ENCODE measurements around the gene UQCR10. TPM values are rescaled to one million over a fixed set of nuclear protein-coding genes. Genes with fewer than 3 reads are reported as not detected.
A peak's percentile ranks its signal among the peaks of the same experiment; 100 is the strongest.

UQCR10 gene
- total and polyA plus RNA-seq, 2 of the 4 experiments (the other 2 are of a cell fraction), result 103 to 260 TPM

DNA sequence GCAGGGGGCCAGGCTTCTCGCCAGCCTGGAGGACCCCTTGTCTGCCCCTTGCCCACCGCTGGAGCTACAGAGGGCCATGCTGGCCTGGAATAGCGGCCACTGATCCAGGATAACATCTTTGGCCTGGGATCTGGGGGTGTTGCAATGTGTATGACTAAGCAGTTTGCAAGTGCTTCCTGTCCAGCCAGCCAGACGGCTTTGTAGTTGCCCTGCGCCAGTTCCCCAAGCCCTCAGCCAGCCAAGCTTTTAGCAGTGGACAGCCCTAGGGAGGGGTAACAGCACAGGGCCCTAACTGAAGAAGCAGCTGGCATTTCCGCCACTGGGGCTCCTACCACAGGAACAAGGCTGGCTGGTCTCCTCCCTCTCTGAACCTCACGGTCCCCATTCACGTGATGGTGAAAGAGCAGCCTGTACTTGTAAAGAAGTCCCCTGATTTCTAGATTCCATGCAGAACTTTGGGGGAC, 32.1 kb downstream of the UQCR10 start:
- H4K8ac ChIP-seq (ENCODE audit: low read depth in 2 of 2, low read length in 2 of 2), result peak overlapping the region; percentile 63 to 91
- no peaks in the 10 kb centered on the region for H4K20me1 ChIP-seq (ENCODE audit: insufficient read depth, low read length)
- no peak overlapping the region for H3K4me3 ChIP-seq (ENCODE audit: insufficient read depth, low read depth, low read length)
- dilution Hi-C loops (cut with HindIII; ENCODE audit: low sequenced_read_pairs, unreplicated experiment), result no loop called here
- peak overlapping the region; percentile 19 for H3K23ac ChIP-seq (ENCODE audit: low read depth, low read length)
- H3K18ac ChIP-seq (ENCODE audit: low read depth, low read length), result peak overlapping the region; percentile 89
- H2AFZ ChIP-seq (replicated peaks; ENCODE audit: low read length, poor library complexity), result peak overlapping the region; percentile 64
- 53% methylated on average over 5 of the region's 8 CpGs; no CpG with 5 or more reads in 1 of the 2 experiments for WGBS, 2 experiments (ENCODE audit: extremely low coverage in 2 of 2, insufficient read length in 1 of 2)
- H2BK15ac ChIP-seq (ENCODE audit: low read depth, low read length), result peak overlapping the region; percentile 85; the same call in 2 of the 3 replicates
- peak overlapping the region; percentile 88 for H2AK9ac ChIP-seq (replicated peaks; ENCODE audit: low read depth, low read length, poor library complexity)
- H3K36me3 ChIP-seq (ENCODE audit: control insufficient read depth, insufficient read depth, low read length), result peaks cover 41% of the 10 kb centered on the region
- 0 out of 2 replicates have a peak overlapping the region, but pooled peaks have one; percentile 8 for H3K4me2 ChIP-seq (ENCODE audit: low read depth, low read length)
- peak; percentile 94 for DNase-seq
- POLR2A ChIA-PET (ENCODE audit: unreplicated experiment), result no interaction called here
- H4K91ac ChIP-seq (ENCODE audit: insufficient read depth, low read depth, low read length), result peak overlapping the region; percentile 96
- H3K9ac ChIP-seq (ENCODE audit: low read depth, low read length), result peak overlapping the region; percentile 22
- H4K5ac ChIP-seq (ENCODE audit: low read depth, low read length), result peak overlapping the region; percentile 83
- in situ Hi-C loops (cut with MboI; ENCODE audit: low sequenced_read_pairs), result no loop called here
- peak overlapping the region; percentile 97 for H2BK120ac ChIP-seq (ENCODE audit: low read depth, low read length)
- peak overlapping the region; percentile 97 for H2BK20ac ChIP-seq (ENCODE audit: low read depth, low read length)
- ATAC-seq (ENCODE audit: low read depth), result peak; percentile 98
- H3K27ac ChIP-seq (ENCODE audit: insufficient read depth, low read length), result peak overlapping the region; percentile 86
- H3K27me3 ChIP-seq (ENCODE audit: control insufficient read depth, insufficient read depth, low read length), result no peaks in the 10 kb centered on the region
- peak overlapping the region; percentile 89 for H3K14ac ChIP-seq (replicated peaks; ENCODE audit: low read depth, low read length)
- no peaks in the 10 kb centered on the region for H3K9me3 ChIP-seq (ENCODE audit: control insufficient read depth, insufficient read depth, low read length)
- peaks cover 11 to 23% of the 10 kb centered on the region in 2 experiments; a peak in 3 of 4 replicates for H3K79me1 ChIP-seq (ENCODE audit: low read depth in 1 of 2, low read length in 2 of 2)
- peak overlapping the region; percentile 87 for H2AK5ac ChIP-seq (ENCODE audit: low read depth, low read length)
- peak overlapping the region; percentile 40; the same call in 1 of the 2 replicates for H3K56ac ChIP-seq (ENCODE audit: extremely low read depth, insufficient read depth, low read length)
- BruUV-seq (replicated peaks), result no TSS peak
- peaks cover 12% of the 10 kb centered on the region for H3K4me1 ChIP-seq (ENCODE audit: control insufficient read depth, insufficient read depth, low read length)
- peaks cover 20% of the 10 kb centered on the region for H3K9me1 ChIP-seq (ENCODE audit: insufficient read depth, low read length)
- H2BK5ac ChIP-seq (ENCODE audit: low read depth, low read length, poor library complexity, severe bottlenecking), result peak overlapping the region; percentile 92
- CTCF ChIA-PET, result interaction anchor here (0.8 to 1.3 kb wide), 2 partner anchors 26 to 206 kb away, joined by 3 to 5 read pairs; no protein-coding TSS in a partner anchor
- intact Hi-C loops (cut with micrococcal nuclease), result no loop called here
- peak overlapping the region; percentile 97 for H3K4ac ChIP-seq (ENCODE audit: low read depth, low read length)
- TF ChIP-seq CHD1 (IDR thresholded peaks at IDR 0.05; ENCODE audit: low read depth, low read length) (no peak), MAZ (IDR thresholded peaks at IDR 0.05; ENCODE audit: borderline replicate concordance, low read depth, low read length) (peak; percentile 61; the same call in 1 of the 2 replicates), MXI1 (IDR thresholded peaks at IDR 0.05; ENCODE audit: borderline replicate concordance, low read depth, low read length) (0 out of 2 replicates have a peak, but pooled peaks have one; percentile 39), CEBPB (IDR thresholded peaks at IDR 0.05; ENCODE audit: low read depth, low read length) (peak; percentile 99), FOS (IDR thresholded peaks at IDR 0.05; ENCODE audit: low read depth, low read length) (peak; percentile 71), RAD21 (IDR thresholded peaks at IDR 0.05; ENCODE audit: low read length) (peak; percentile 22), NFE2L2 (IDR thresholded peaks at IDR 0.05; ENCODE audit: low read depth, low read length) (peak; percentile 96), POLR2A (IDR thresholded peaks at IDR 0.05; ENCODE audit: low read depth, low read length) (no peak), RFX5 (IDR thresholded peaks at IDR 0.05; ENCODE audit: low read depth, low read length) (no peak), SMC3 (IDR thresholded peaks at IDR 0.05; ENCODE audit: low read depth, low read length) (peak; percentile 39), BHLHE40 (IDR thresholded peaks at IDR 0.05; ENCODE audit: low read depth, low read length) (0 out of 2 replicates have a peak, but pooled peaks have one; percentile 34), MAFK (IDR thresholded peaks at IDR 0.05; ENCODE audit: low read depth, low read length) (peak; percentile 72)
- TF ChIP-seq, protein P1, sequence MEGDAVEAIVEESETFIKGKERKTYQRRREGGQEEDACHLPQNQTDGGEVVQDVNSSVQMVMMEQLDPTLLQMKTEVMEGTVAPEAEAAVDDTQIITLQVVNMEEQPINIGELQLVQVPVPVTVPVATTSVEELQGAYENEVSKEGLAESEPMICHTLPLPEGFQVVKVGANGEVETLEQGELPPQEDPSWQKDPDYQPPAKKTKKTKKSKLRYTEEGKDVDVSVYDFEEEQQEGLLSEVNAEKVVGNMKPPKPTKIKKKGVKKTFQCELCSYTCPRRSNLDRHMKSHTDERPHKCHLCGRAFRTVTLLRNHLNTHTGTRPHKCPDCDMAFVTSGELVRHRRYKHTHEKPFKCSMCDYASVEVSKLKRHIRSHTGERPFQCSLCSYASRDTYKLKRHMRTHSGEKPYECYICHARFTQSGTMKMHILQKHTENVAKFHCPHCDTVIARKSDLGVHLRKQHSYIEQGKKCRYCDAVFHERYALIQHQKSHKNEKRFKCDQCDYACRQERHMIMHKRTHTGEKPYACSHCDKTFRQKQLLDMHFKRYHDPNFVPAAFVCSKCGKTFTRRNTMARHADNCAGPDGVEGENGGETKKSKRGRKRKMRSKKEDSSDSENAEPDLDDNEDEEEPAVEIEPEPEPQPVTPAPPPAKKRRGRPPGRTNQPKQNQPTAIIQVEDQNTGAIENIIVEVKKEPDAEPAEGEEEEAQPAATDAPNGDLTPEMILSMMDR (conservative IDR thresholded peaks at IDR 0.05; ENCODE audit: low read depth, low read length), result peak; percentile 19; the same call in 1 of the 2 replicates
- TF ChIP-seq, protein P2, sequence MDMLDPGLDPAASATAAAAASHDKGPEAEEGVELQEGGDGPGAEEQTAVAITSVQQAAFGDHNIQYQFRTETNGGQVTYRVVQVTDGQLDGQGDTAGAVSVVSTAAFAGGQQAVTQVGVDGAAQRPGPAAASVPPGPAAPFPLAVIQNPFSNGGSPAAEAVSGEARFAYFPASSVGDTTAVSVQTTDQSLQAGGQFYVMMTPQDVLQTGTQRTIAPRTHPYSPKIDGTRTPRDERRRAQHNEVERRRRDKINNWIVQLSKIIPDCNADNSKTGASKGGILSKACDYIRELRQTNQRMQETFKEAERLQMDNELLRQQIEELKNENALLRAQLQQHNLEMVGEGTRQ (IDR thresholded peaks at IDR 0.05; ENCODE audit: low read depth, low read length), result peak; percentile 18; the same call in 1 of the 2 replicates
- TF ChIP-seq, protein P3, sequence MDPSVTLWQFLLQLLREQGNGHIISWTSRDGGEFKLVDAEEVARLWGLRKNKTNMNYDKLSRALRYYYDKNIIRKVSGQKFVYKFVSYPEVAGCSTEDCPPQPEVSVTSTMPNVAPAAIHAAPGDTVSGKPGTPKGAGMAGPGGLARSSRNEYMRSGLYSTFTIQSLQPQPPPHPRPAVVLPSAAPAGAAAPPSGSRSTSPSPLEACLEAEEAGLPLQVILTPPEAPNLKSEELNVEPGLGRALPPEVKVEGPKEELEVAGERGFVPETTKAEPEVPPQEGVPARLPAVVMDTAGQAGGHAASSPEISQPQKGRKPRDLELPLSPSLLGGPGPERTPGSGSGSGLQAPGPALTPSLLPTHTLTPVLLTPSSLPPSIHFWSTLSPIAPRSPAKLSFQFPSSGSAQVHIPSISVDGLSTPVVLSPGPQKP (IDR thresholded peaks at IDR 0.05; ENCODE audit: borderline replicate concordance, low read depth, low read length), result no peak
